HCT116 (cell line): Measurements from ENCODE around the gene DYNC1I1. TPM values are rescaled to one million over a fixed set of nuclear protein-coding genes. Genes with fewer than 3 reads are reported as not detected.

ENCODE experiments used
- ATAC-seq: fragments of 200-7000 bp; cut with Tn5 transposase; 2 replicates; pipeline ENCODE4 v1.9.1; 2020; ENCODE audit warnings: mild to moderate bottlenecking, moderate library complexity
- BruUV-seq: library from RNA; stranded (reverse); fragments of 400-500 nt; replicated peaks from 2 replicates; lab custom pipeline; 2021; lab: Mats Ljungman, UMichigan
- CTCF ChIA-PET: fragments of 300-600 bp; sonication (Branson Sonifier 250); formaldehyde crosslinking; loops from one replicate; lab custom pipeline; 2021; ENCODE audit warnings: antibody characterized with exemption; lab: Charles Lee
- POLR2A ChIA-PET: fragments of 300-600, 350-600 bp; sonication (Branson Sonifier 250); formaldehyde crosslinking; loops from one replicate; lab custom pipeline; 2021; ENCODE audit warnings: antibody characterized with exemption; lab: Charles Lee
- RAD21 ChIA-PET, 2 experiments: fragments of 300-600 bp; sonication (Branson Sonifier 250); formaldehyde crosslinking; loops; one replicate each; lab custom pipeline; 2023; ENCODE audit warnings: low total read pairs in 2 of 2; ENCODE audit not compliant: uncharacterized antibody in 2 of 2, unreplicated experiment in 2 of 2, low non-redundant PET in 1 of 2; lab: Charles Lee
- DNase-seq: peaks from one replicate; pipeline ENCODE4 v3.0.0-alpha.2; 2010; ENCODE audit warnings: low read depth, low spot score
- H2AFZ ChIP-seq: fragments of 200-600 bp; shearing (Covaris generic), sonication (generic); 2 replicates; pipeline ENCODE4 v1.6.1; 2017; ENCODE audit warnings: low read depth, mixed run types, mixed read lengths, antibody characterized with exemption, low read length; ENCODE audit not compliant: poor library complexity, severe bottlenecking
- H3K27ac ChIP-seq: 2 replicates; pipeline ENCODE4 v1.5.1; 2012; ENCODE audit warnings: low read depth, low read length
- H3K27me3 ChIP-seq: fragments of 200-600 bp; sonication (generic); 2 replicates; pipeline ENCODE4 v1.6.1; 2016; ENCODE audit warnings: mixed run types, low read length, mixed read lengths; ENCODE audit not compliant: insufficient read depth
- H3K36me3 ChIP-seq, 2 experiments: fragments of 200-500 bp in 1 of 2; fragments of 200-600 bp in 1 of 2; sonication (Bioruptor generic) in 1 of 2; sonication (generic) in 1 of 2; 2 replicates each; pipeline versions ENCODE4 v1.5.1 to v1.6.1; 2014 to 2016; ENCODE audit warnings: low read length in 2 of 2, inconsistent platforms in 1 of 2, mixed read lengths in 1 of 2, mixed run types in 1 of 2; ENCODE audit not compliant: insufficient read depth in 2 of 2, control insufficient read depth in 1 of 2
- H3K4me1 ChIP-seq, 2 experiments: fragments of 200-600 bp in 1 of 2; sonication (generic) in 1 of 2; 2 replicates each; pipeline versions ENCODE4 v1.5.1 to v1.6.1; 2012 to 2017; ENCODE audit warnings: low read length in 2 of 2, inconsistent platforms in 1 of 2, mild to moderate bottlenecking in 1 of 2, mixed read lengths in 1 of 2, mixed run types in 1 of 2, moderate library complexity in 1 of 2; ENCODE audit not compliant: insufficient read depth in 2 of 2, control insufficient read depth in 1 of 2
- H3K4me2 ChIP-seq: fragments of 200-600 bp; sonication (generic); 2 replicates; pipeline ENCODE4 v1.6.1; 2017; ENCODE audit warnings: mixed run types, low read length, mixed read lengths
- H3K4me3 ChIP-seq, 2 experiments: fragments of 200-600 bp in 1 of 2; sonication (generic) in 1 of 2; replicated peaks in 1 of 2; 2 replicates each; pipeline ENCODE4 v1.5.1; 2011 to 2016; ENCODE audit warnings: low read length in 2 of 2, control low read depth in 1 of 2, low read depth in 1 of 2, mild to moderate bottlenecking in 1 of 2, mixed read lengths in 1 of 2, mixed run types in 1 of 2
- H3K79me2 ChIP-seq: fragments of 200-600 bp; sonication (generic); 2 replicates; pipeline ENCODE4 v1.6.1; 2017; ENCODE audit warnings: mild to moderate bottlenecking, mixed run types, low read length, moderate library complexity, mixed read lengths; ENCODE audit not compliant: insufficient read depth
- H3K9ac ChIP-seq: fragments of 200-600 bp; sonication (generic); 2 replicates; pipeline ENCODE4 v1.6.1; 2016; ENCODE audit warnings: low read length, mixed read lengths
- H3K9me2 ChIP-seq: fragments of 200-600 bp; sonication (generic), shearing (Covaris generic); 2 replicates; pipeline ENCODE4 v1.6.1; 2017; ENCODE audit warnings: mixed run types, mild to moderate bottlenecking, moderate library complexity; ENCODE audit not compliant: insufficient read depth
- H3K9me3 ChIP-seq, 2 experiments: fragments of 200-500 bp in 1 of 2; fragments of 200-600 bp in 1 of 2; sonication (Bioruptor generic) in 1 of 2; sonication (generic) in 1 of 2; 2 replicates each; pipeline ENCODE4 v1.6.1; 2014 to 2017; ENCODE audit warnings: low read length in 2 of 2, mixed read lengths in 2 of 2, inconsistent platforms in 1 of 2, low read depth in 1 of 2, mild to moderate bottlenecking in 1 of 2, mixed run types in 1 of 2, moderate library complexity in 1 of 2; ENCODE audit not compliant: control insufficient read depth in 1 of 2, insufficient read depth in 1 of 2
- H4K20me1 ChIP-seq: fragments of 200-600 bp; sonication (generic), shearing (Covaris generic); 2 replicates; pipeline ENCODE4 v1.6.1; 2017; ENCODE audit warnings: mixed run types, mild to moderate bottlenecking, moderate library complexity; ENCODE audit not compliant: insufficient read depth
- CEBPB ChIP-seq: IDR thresholded peaks from 2 replicates; pipeline ENCODE4 v1.6.1; 2012; ENCODE audit warnings: low read depth
- FOSL1 ChIP-seq: IDR thresholded peaks from 2 replicates; pipeline ENCODE4 v1.6.1; 2012; ENCODE audit warnings: low read depth
- POLR2AphosphoS5 ChIP-seq: IDR thresholded peaks from 2 replicates; pipeline ENCODE4 v1.6.1; 2011; ENCODE audit warnings: mild to moderate bottlenecking, low read depth, low read length, moderate library complexity
- SIN3A ChIP-seq: IDR thresholded peaks from 2 replicates; pipeline ENCODE4 v1.6.1; 2012; ENCODE audit warnings: low read depth
- YY1 ChIP-seq: IDR thresholded peaks from 2 replicates; pipeline ENCODE4 v1.6.1; 2011; ENCODE audit warnings: low read length, low read depth, moderate library complexity, mild to moderate bottlenecking; ENCODE audit not compliant: insufficient replicate concordance; ENCODE audit errors: extremely low read depth
- intact Hi-C: fragments of 100-400 bp; cut with micrococcal nuclease; formaldehyde crosslinking; loops from 2 replicates; pipeline ENCODE4 v1.10.0; 2022
- total RNA-seq: library from RNA; stranded (reverse); gene quantifications from one replicate; pipeline ENCODE4 v1.2.1, GENCODE V29; 2021; ENCODE audit not compliant: unreplicated experiment
- TF ChIP-seq, protein P1 (sequence below): IDR thresholded peaks from 2 replicates; pipeline ENCODE4 v1.6.1; 2011; ENCODE audit warnings: mild to moderate bottlenecking, low read length, moderate library complexity; ENCODE audit not compliant: insufficient replicate concordance; ENCODE audit errors: extremely low read depth
- TF ChIP-seq, protein P2 (sequence below): IDR thresholded peaks from 2 replicates; pipeline ENCODE4 v1.6.1; 2012
- TF ChIP-seq, protein P3 (sequence below): IDR thresholded peaks from 2 replicates; pipeline ENCODE4 v1.6.1; 2012
- TF ChIP-seq, protein P4 (sequence below), 3 experiments: fragments of 200-600 bp in 1 of 3; sonication (generic) in 1 of 3; IDR thresholded peaks in 2 of 3; conservative IDR thresholded peaks in 1 of 3; 2 replicates each; pipeline ENCODE4 v1.5.1; 2012 to 2017; ENCODE audit warnings: low read depth in 2 of 3, low read length in 2 of 3, antibody characterized with exemption in 1 of 3, borderline replicate concordance in 1 of 3, control low read depth in 1 of 3, mild to moderate bottlenecking in 1 of 3, mixed read lengths in 1 of 3, mixed run types in 1 of 3, moderate library complexity in 1 of 3; ENCODE audit not compliant: insufficient read depth in 1 of 3

Gene DYNC1I1
- total RNA-seq, 1 experiment from 2014 or later: not detected

DNA sequence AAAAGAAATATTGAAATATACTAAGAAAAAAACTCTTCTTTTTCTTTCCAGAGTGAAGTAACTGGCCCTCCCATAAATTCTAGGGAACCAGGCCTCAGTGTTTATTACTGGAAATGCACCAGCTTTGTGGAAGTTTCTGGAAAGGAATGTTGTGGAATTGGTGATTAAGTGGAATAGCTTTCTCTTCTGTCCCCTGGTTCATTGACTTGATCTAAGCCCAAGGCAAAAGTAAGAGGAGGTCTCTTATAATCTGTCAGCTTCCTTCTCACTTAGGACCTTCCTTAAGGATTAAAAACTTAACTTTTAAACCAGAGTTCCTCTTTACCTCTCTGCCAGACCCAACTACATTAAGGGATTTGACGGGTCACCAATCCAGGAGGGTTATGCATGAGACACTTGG lies 283.4 kb downstream of the DYNC1I1 start:
- no peaks in the 10 kb centered on the region for H3K79me2 ChIP-seq

More for the DNA sequence above, 283.4 kb downstream of the DYNC1I1 start:
- TF ChIP-seq CEBPB (no peak), YY1 (no peak), FOSL1 (no peak), POLR2AphosphoS5 (no peak), SIN3A (no peak)
- TF ChIP-seq, protein P1, sequence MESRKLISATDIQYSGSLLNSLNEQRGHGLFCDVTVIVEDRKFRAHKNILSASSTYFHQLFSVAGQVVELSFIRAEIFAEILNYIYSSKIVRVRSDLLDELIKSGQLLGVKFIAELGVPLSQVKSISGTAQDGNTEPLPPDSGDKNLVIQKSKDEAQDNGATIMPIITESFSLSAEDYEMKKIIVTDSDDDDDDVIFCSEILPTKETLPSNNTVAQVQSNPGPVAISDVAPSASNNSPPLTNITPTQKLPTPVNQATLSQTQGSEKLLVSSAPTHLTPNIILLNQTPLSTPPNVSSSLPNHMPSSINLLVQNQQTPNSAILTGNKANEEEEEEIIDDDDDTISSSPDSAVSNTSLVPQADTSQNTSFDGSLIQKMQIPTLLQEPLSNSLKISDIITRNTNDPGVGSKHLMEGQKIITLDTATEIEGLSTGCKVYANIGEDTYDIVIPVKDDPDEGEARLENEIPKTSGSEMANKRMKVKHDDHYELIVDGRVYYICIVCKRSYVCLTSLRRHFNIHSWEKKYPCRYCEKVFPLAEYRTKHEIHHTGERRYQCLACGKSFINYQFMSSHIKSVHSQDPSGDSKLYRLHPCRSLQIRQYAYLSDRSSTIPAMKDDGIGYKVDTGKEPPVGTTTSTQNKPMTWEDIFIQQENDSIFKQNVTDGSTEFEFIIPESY: no peak
- TF ChIP-seq, protein P2, sequence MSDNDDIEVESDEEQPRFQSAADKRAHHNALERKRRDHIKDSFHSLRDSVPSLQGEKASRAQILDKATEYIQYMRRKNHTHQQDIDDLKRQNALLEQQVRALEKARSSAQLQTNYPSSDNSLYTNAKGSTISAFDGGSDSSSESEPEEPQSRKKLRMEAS: no peak
- TF ChIP-seq, protein P3, sequence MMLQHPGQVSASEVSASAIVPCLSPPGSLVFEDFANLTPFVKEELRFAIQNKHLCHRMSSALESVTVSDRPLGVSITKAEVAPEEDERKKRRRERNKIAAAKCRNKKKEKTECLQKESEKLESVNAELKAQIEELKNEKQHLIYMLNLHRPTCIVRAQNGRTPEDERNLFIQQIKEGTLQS: no peak
- TF ChIP-seq, protein P4, sequence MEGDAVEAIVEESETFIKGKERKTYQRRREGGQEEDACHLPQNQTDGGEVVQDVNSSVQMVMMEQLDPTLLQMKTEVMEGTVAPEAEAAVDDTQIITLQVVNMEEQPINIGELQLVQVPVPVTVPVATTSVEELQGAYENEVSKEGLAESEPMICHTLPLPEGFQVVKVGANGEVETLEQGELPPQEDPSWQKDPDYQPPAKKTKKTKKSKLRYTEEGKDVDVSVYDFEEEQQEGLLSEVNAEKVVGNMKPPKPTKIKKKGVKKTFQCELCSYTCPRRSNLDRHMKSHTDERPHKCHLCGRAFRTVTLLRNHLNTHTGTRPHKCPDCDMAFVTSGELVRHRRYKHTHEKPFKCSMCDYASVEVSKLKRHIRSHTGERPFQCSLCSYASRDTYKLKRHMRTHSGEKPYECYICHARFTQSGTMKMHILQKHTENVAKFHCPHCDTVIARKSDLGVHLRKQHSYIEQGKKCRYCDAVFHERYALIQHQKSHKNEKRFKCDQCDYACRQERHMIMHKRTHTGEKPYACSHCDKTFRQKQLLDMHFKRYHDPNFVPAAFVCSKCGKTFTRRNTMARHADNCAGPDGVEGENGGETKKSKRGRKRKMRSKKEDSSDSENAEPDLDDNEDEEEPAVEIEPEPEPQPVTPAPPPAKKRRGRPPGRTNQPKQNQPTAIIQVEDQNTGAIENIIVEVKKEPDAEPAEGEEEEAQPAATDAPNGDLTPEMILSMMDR (IDR thresholded peaks at IDR 0.05 in 2 of 3, conservative IDR thresholded peaks at IDR 0.05 in 1 of 3; ENCODE audit: borderline replicate concordance in 1 of 3, insufficient read depth in 1 of 3, low read depth in 2 of 3, low read length in 2 of 3): no peak
- intact Hi-C loops: no loop called here
- ATAC-seq (no peak), DNase-seq (no peak)
- ChIA-PET CTCF (no interaction called here), POLR2A (no interaction called here), RAD21 (no interaction called here)
- Histone ChIP-seq H3K36me3 (no peaks in the 10 kb centered on the region), H3K9ac (no peak overlapping the region), H4K20me1 (no peaks in the 10 kb centered on the region), H3K9me2 (no peaks in the 10 kb centered on the region), H3K4me3 (no peak overlapping the region), H3K27ac (no peak overlapping the region), H2AFZ (no peak overlapping the region), H3K27me3 (peaks cover 48% of the 10 kb centered on the region), H3K4me1 (no peaks in the 10 kb centered on the region), H3K4me2 (no peak overlapping the region), H3K9me3 (no peaks in the 10 kb centered on the region)
- BruUV-seq: no TSS peak
